WTC11 (cell line): Measurements from ENCODE around the gene NLRP8. TPM values are rescaled to one million over a fixed set of nuclear protein-coding genes. Genes with fewer than 3 reads are reported as not detected.
"Not testable (repeated sequence)": the region's sequence is repeated elsewhere in the genome, so short reads cannot be mapped to it uniquely, and the experiment has no call there.

ENCODE experiments used
- ATAC-seq: fragments of 200-7000 bp; cut with Tn5 transposase; 2 replicates; pipeline ENCODE4 v1.10.0; 2021; ENCODE audit warnings: mild to moderate bottlenecking, moderate library complexity
- CTCF ChIA-PET: fragments of 300-600 bp; sonication (Branson Sonifier 250); formaldehyde crosslinking; loops from one replicate; lab custom pipeline; 2021; ENCODE audit warnings: antibody characterized with exemption; lab: Charles Lee
- POLR2A ChIA-PET: fragments of 350-600 bp; sonication (Branson Sonifier 250); formaldehyde crosslinking; loops from one replicate; lab custom pipeline; 2021; ENCODE audit warnings: antibody characterized with exemption; lab: Charles Lee
- DNase-seq: peaks from one replicate; pipeline ENCODE4 v3.0.0; 2021; ENCODE audit warnings: low spot score
- H3K27ac Mint-ChIP-seq: 2 replicates; pipeline ENCODE4 v1.8.0; 2021; ENCODE audit warnings: mixed read lengths
- H3K27me3 Mint-ChIP-seq: 2 replicates; pipeline ENCODE4 v1.8.0; 2021; ENCODE audit warnings: low read depth, mild to moderate bottlenecking, moderate library complexity, mixed read lengths
- H3K36me3 Mint-ChIP-seq: 2 replicates; pipeline ENCODE4 v1.8.0; 2021; ENCODE audit warnings: mixed read lengths
- H3K4me1 Mint-ChIP-seq: 2 replicates; pipeline ENCODE4 v1.8.0; 2022; ENCODE audit warnings: mixed read lengths
- H3K4me3 Mint-ChIP-seq: 2 replicates; pipeline ENCODE4 v1.8.0; 2021; ENCODE audit warnings: mild to moderate bottlenecking, moderate library complexity, mixed read lengths
- H3K9me3 Mint-ChIP-seq: 2 replicates; pipeline ENCODE4 v1.8.0; 2021; ENCODE audit warnings: mixed read lengths
- CBFB ChIP-seq: sonication (generic); formaldehyde crosslinking; IDR thresholded peaks from 2 replicates; pipeline ENCODE4 v1.8.1; 2022; ENCODE audit warnings: mild to moderate bottlenecking, low read depth, missing genetic modification reagents
- CREB1 ChIP-seq: sonication (generic); formaldehyde crosslinking; IDR thresholded peaks from 2 replicates; pipeline ENCODE4 v1.8.0; 2023; ENCODE audit warnings: mild to moderate bottlenecking, missing genetic modification reagents
- ESRRA ChIP-seq: sonication (generic); formaldehyde crosslinking; IDR thresholded peaks from 2 replicates; pipeline ENCODE4 v1.8.1; 2022; ENCODE audit warnings: mild to moderate bottlenecking, missing genetic modification reagents, borderline replicate concordance
- GTF2I ChIP-seq: fragments of 250-450 bp; sonication (Bioruptor Pico); conservative IDR thresholded peaks from 2 replicates; pipeline ENCODE4 v1.4.0; 2021; ENCODE audit warnings: mild to moderate bottlenecking
- HMGA2 ChIP-seq: fragments of 250-450 bp; sonication (Bioruptor Pico); IDR thresholded peaks from 2 replicates; pipeline ENCODE4 v1.4.0; 2021; ENCODE audit warnings: mild to moderate bottlenecking, moderate library complexity
- JUN ChIP-seq: sonication (generic); formaldehyde crosslinking; IDR thresholded peaks from 2 replicates; pipeline ENCODE4 v1.8.0; 2023; ENCODE audit warnings: mild to moderate bottlenecking, missing genetic modification reagents
- KAT7 ChIP-seq: sonication (generic); formaldehyde crosslinking; IDR thresholded peaks from 2 replicates; pipeline ENCODE4 v1.8.1; 2023; ENCODE audit warnings: missing genetic modification reagents, mild to moderate bottlenecking, borderline replicate concordance
- NFATC4 ChIP-seq: fragments of 250-450 bp; sonication (Bioruptor Pico); IDR thresholded peaks from 2 replicates; pipeline ENCODE4 v1.9.0; 2021; ENCODE audit warnings: mild to moderate bottlenecking
- NFYB ChIP-seq: sonication (generic); formaldehyde crosslinking; conservative IDR thresholded peaks from 2 replicates; pipeline ENCODE4 v1.8.0; 2022; ENCODE audit warnings: low read depth, missing genetic modification reagents
- PRRX2 ChIP-seq: fragments of 250-450 bp; sonication (Bioruptor Pico); IDR thresholded peaks from 2 replicates; pipeline ENCODE4 v1.8.0; 2021; ENCODE audit warnings: mild to moderate bottlenecking
- RELA ChIP-seq: sonication (generic); formaldehyde crosslinking; IDR thresholded peaks from 2 replicates; pipeline ENCODE4 v1.8.1; 2022; ENCODE audit warnings: missing genetic modification reagents, mild to moderate bottlenecking, borderline replicate concordance
- RORB ChIP-seq: fragments of 250-450 bp; sonication (Bioruptor Pico); IDR thresholded peaks from 2 replicates; pipeline ENCODE4 v1.9.0; 2021; ENCODE audit warnings: mild to moderate bottlenecking
- SMAD3 ChIP-seq: sonication (generic); formaldehyde crosslinking; IDR thresholded peaks from 2 replicates; pipeline ENCODE4 v1.8.0; 2022; ENCODE audit warnings: missing genetic modification reagents, mild to moderate bottlenecking, borderline replicate concordance
- SMAD4 ChIP-seq: sonication (generic); formaldehyde crosslinking; IDR thresholded peaks from 2 replicates; pipeline ENCODE4 v1.8.0; 2022; ENCODE audit warnings: mild to moderate bottlenecking, missing genetic modification reagents
- TEAD1 ChIP-seq: sonication (generic); formaldehyde crosslinking; IDR thresholded peaks from 2 replicates; pipeline ENCODE4 v1.8.0; 2022; ENCODE audit warnings: mild to moderate bottlenecking, missing genetic modification reagents
- TEAD4 ChIP-seq: sonication (generic); formaldehyde crosslinking; IDR thresholded peaks from 2 replicates; pipeline ENCODE4 v1.8.0; 2022; ENCODE audit warnings: mild to moderate bottlenecking, missing genetic modification reagents
- ZBTB21 ChIP-seq: sonication (generic); formaldehyde crosslinking; IDR thresholded peaks from 2 replicates; pipeline ENCODE4 v1.8.1; 2023; ENCODE audit warnings: mild to moderate bottlenecking, missing genetic modification reagents, borderline replicate concordance
- ZNF138 ChIP-seq: sonication (generic); formaldehyde crosslinking; conservative IDR thresholded peaks from 2 replicates; pipeline ENCODE4 v1.8.1; 2022; ENCODE audit warnings: mild to moderate bottlenecking, moderate library complexity, missing genetic modification reagents
- ZNF219 ChIP-seq: sonication (generic); formaldehyde crosslinking; IDR thresholded peaks from 2 replicates; pipeline ENCODE4 v1.8.0; 2023; ENCODE audit warnings: missing genetic modification reagents, mild to moderate bottlenecking, borderline replicate concordance
- ZNF263 ChIP-seq: sonication (generic); formaldehyde crosslinking; IDR thresholded peaks from 2 replicates; pipeline ENCODE4 v1.8.1; 2022; ENCODE audit warnings: low read depth, mild to moderate bottlenecking, moderate library complexity, missing genetic modification reagents
- ZNF317 ChIP-seq: sonication (generic); formaldehyde crosslinking; IDR thresholded peaks from 2 replicates; pipeline ENCODE4 v1.8.1; 2023; ENCODE audit warnings: low read depth, mild to moderate bottlenecking, moderate library complexity, missing genetic modification reagents, borderline replicate concordance
- ZNF396 ChIP-seq: fragments of 250-450 bp; sonication (Bioruptor Pico); IDR thresholded peaks from 2 replicates; pipeline ENCODE4 v1.8.0; 2021; ENCODE audit warnings: mild to moderate bottlenecking, moderate library complexity, borderline replicate concordance
- ZNF423 ChIP-seq: fragments of 250-450 bp; sonication (Bioruptor Pico); IDR thresholded peaks from 2 replicates; pipeline ENCODE4 v2.1.2; 2022; ENCODE audit warnings: mild to moderate bottlenecking, moderate library complexity
- total RNA-seq: library from RNA; stranded (reverse); gene quantifications from 3 replicates; pipeline ENCODE4 v1.2.3, GENCODE V29; 2021
- TF ChIP-seq, protein P1 (sequence below): fragments of 250-450 bp; sonication (Bioruptor Pico); conservative IDR thresholded peaks from 2 replicates; pipeline ENCODE4 v1.9.0; 2021; ENCODE audit warnings: mild to moderate bottlenecking
- TF ChIP-seq, protein P2 (sequence below): sonication (generic); formaldehyde crosslinking; IDR thresholded peaks from 2 replicates; pipeline ENCODE4 v1.8.0; 2022; ENCODE audit warnings: mild to moderate bottlenecking, missing genetic modification reagents

The NLRP8 gene
- total RNA-seq, 1 experiment from 2014 or later: not detected

DNA sequence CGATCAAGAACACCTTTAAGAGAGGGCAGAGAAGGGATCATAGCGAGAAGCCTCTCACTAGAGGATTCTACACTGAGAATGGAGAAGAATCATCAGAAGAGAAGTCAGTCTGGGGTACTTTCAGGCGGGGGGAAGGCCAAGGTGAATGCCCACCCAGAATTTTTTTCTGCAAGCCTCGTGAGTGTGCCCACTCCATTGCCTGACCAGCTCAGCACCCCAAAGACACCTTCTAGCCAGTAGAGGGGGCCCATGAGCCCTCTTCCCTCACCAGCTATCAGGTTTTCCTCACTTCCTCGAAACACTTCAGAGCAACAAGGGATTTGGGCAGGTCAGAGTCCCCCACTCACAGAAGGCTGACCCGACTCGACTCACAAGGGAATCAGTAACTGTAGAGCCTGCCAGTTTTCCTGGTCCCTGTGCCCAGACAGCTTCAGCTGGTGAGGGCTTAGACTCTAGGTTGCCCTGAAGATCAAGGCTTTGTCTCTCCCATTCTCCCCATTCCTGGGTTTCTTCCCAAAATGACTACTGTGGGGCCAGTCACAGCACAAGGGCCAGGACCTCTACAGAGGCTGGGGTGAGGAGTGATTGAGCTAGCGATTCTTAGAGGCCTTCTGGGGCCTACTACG lies 33.9 kb upstream of the NLRP8 start:
- ChIA-PET POLR2A (no interaction called here), CTCF (no interaction called here)
- H3K27me3 Mint-ChIP-seq: peaks cover 10% of the 10 kb centered on the region
- DNase-seq: no peak
- H3K27ac Mint-ChIP-seq: no peak overlapping the region
- no peak for ATAC-seq
- peaks cover 74% of the 10 kb centered on the region for H3K36me3 Mint-ChIP-seq
- no peak for TF ChIP-seq TEAD4 (CRISPR knock-in tag)
- TF ChIP-seq CREB1 (CRISPR knock-in tag): no peak
- no peak for TF ChIP-seq ZNF317
- TF ChIP-seq SMAD3: no peak
- TF ChIP-seq ZNF219 (CRISPR knock-in tag): no peak
- TF ChIP-seq NFYB: no peak
- no peak for TF ChIP-seq TEAD1 (CRISPR knock-in tag)
- no peak for TF ChIP-seq ZNF396
- TF ChIP-seq ZNF423 (CRISPR knock-in tag): no peak
- TF ChIP-seq, protein P1, sequence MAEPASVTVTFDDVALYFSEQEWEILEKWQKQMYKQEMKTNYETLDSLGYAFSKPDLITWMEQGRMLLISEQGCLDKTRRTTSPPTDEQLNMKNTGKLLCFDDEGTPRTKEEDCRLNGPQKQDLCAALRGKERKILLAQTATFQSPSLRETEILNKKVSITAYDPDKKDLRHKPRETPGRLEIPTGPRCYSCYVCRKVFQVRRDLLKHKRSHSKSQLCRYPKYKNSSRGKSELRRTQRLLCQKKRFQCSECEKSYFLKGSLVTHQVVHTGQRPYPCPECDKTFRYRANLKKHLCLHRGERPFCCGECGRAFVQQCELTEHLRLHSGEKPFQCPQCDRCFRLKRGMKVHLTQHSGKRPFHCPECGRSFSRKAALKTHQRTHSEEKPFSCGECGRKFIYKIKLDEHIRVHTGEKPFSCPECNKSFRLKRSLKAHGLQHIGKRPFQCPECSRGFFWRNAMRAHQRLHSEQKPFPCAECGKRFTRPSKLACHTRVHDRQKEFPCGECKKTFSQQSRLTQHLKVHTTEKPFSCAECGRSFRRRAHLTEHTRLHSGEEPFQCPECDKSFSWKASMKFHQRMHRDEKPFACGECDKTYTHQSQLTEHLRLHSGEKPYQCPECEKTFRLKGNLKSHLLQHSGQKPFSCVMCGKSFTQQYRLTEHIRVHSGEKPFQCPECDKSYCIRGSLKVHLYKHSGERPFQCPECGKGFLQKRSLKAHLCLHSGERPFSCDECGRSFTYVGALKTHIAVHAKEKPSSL (CRISPR knock-in tag): no peak
- H3K4me1 Mint-ChIP-seq: no peaks in the 10 kb centered on the region
- H3K4me3 Mint-ChIP-seq: no peak overlapping the region
- peaks cover 99% of the 10 kb centered on the region for H3K9me3 Mint-ChIP-seq

- Mint-ChIP-seq H3K27me3 (peaks cover 3% of the 10 kb centered on the region; the same call in 1 of the 2 replicates), H3K9me3 (peaks cover 91% of the 10 kb centered on the region), H3K4me3 (no peak overlapping the region), H3K27ac (no peak overlapping the region), H3K36me3 (peaks cover 75% of the 10 kb centered on the region), H3K4me1 (no peaks in the 10 kb centered on the region)
- no peak for DNase-seq
- no peak for TF ChIP-seq ZNF138 (CRISPR knock-in tag)
- ChIA-PET POLR2A (interaction anchor here (0.5 kb wide), 1 partner anchor 292 kb away, joined by 3 read pairs; no protein-coding TSS in a partner anchor), CTCF (no interaction called here)
- no peak for ATAC-seq
These were observed 24.1 kb upstream of the NLRP8 start for GRCh38 chr19:55923556-55923955.

GRCh38 chr19:55927991-55928390 lies 19.6 kb upstream of the NLRP8 start:
- POLR2A ChIA-PET: no interaction called here

GRCh38 chr19:55929258-55929657 lies 18.4 kb upstream of the NLRP8 start:
- H3K27ac Mint-ChIP-seq, CTCF ChIA-PET, H3K4me1 Mint-ChIP-seq, POLR2A ChIA-PET, ATAC-seq, H3K4me3 Mint-ChIP-seq, H3K27me3 Mint-ChIP-seq, DNase-seq: not testable (repeated sequence)
- Mint-ChIP-seq H3K36me3 (peaks cover 70% of the 10 kb centered on the region), H3K9me3 (peaks cover 91% of the 10 kb centered on the region)

More at GRCh38 chr19:55927991-55928390, 19.6 kb upstream of the NLRP8 start:
- Mint-ChIP-seq H3K4me1 (no peaks in the 10 kb centered on the region), H3K27ac (no peak overlapping the region), H3K4me3 (no peak overlapping the region), H3K9me3 (peaks cover 90% of the 10 kb centered on the region), H3K36me3 (peaks cover 67% of the 10 kb centered on the region)
- no peak for ATAC-seq
- DNase-seq: no peak
- CTCF ChIA-PET: no interaction called here
- TF ChIP-seq, protein P2, sequence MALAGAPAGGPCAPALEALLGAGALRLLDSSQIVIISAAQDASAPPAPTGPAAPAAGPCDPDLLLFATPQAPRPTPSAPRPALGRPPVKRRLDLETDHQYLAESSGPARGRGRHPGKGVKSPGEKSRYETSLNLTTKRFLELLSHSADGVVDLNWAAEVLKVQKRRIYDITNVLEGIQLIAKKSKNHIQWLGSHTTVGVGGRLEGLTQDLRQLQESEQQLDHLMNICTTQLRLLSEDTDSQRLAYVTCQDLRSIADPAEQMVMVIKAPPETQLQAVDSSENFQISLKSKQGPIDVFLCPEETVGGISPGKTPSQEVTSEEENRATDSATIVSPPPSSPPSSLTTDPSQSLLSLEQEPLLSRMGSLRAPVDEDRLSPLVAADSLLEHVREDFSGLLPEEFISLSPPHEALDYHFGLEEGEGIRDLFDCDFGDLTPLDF: no peak
- no peak for TF ChIP-seq CBFB (CRISPR knock-in tag)
- no peak for TF ChIP-seq ZNF219 (CRISPR knock-in tag)
- no peak for TF ChIP-seq ESRRA (CRISPR knock-in tag)
- no peak for TF ChIP-seq RORB (CRISPR knock-in tag)
- no peak for TF ChIP-seq ZBTB21 (CRISPR knock-in tag)
- no peak for TF ChIP-seq RELA (CRISPR knock-in tag)
- TF ChIP-seq JUN (CRISPR knock-in tag): no peak
- TF ChIP-seq GTF2I (CRISPR knock-in tag): no peak
- TF ChIP-seq SMAD4 (CRISPR knock-in tag): no peak
- TF ChIP-seq KAT7: no peak
- no peak for TF ChIP-seq CREB1 (CRISPR knock-in tag)
- no peak for TF ChIP-seq TEAD1 (CRISPR knock-in tag)
- TF ChIP-seq PRRX2 (CRISPR knock-in tag): no peak
- TF ChIP-seq HMGA2 (CRISPR knock-in tag): no peak
- TF ChIP-seq NFATC4 (CRISPR knock-in tag): no peak
- TF ChIP-seq ZNF263 (CRISPR knock-in tag): no peak
- TF ChIP-seq, all 79 proteins: peak for 0
- peaks cover 6% of the 10 kb centered on the region for H3K27me3 Mint-ChIP-seq
